Upper lobe of left lung (tissue), 4 donors: Measurements from ENCODE around the gene CLEC19A.

Experiments
- CTCF ChIP-seq, 6 experiments: fragments of 450-650 bp in 4 of 6; fragments of 200-600 bp in 2 of 6; sonication (generic) in 2 of 6; IDR thresholded peaks; one replicate each; pipeline ENCODE4 v1.5.1; 2016 to 2019; ENCODE audit warnings: antibody characterized with exemption in 6 of 6
- POLR2A ChIP-seq, 4 donors: fragments of 450-650 bp; IDR thresholded peaks; one replicate each; pipeline ENCODE4 v1.5.1; 2016 to 2017; ENCODE audit warnings: antibody characterized with exemption in 4 of 4, mild to moderate bottlenecking in 2 of 4
- POLR2AphosphoS5 ChIP-seq, 2 donors: sonication (generic); formaldehyde crosslinking; IDR thresholded peaks; one replicate each; pipeline ENCODE4 v1.5.1; 2017; ENCODE audit warnings: antibody characterized with exemption in 2 of 2

- TF ChIP-seq POLR2AphosphoS5 (IDR thresholded peaks at IDR 0.05): no peak
- TF ChIP-seq CTCF (IDR thresholded peaks at IDR 0.05): no peak
- no peak for TF ChIP-seq POLR2A (IDR thresholded peaks at IDR 0.05)
Measured at GRCh38 chr16:19315889-19316433, 30.4 kb downstream of the CLEC19A start.
